Hepatocyte (in vitro differentiated cells): Measurements from ENCODE around the gene PCGF1. TPM values are rescaled to one million over a fixed set of nuclear protein-coding genes. Genes with fewer than 3 reads are reported as not detected.
A peak's percentile ranks its signal among the peaks of the same experiment; 100 is the strongest.
"Not testable (repeated sequence)": the region's sequence is repeated elsewhere in the genome, so short reads cannot be mapped to it uniquely, and the experiment has no call there.

Experiments used
- DNase-seq: peaks from one replicate; pipeline ENCODE4 v3.0.0-alpha.2; 2016; ENCODE audit warnings: low spot score
- H2AFZ ChIP-seq: fragments of 200-600 bp; sonication (generic); 2 replicates; pipeline ENCODE4 v1.6.0; 2016; ENCODE audit warnings: antibody characterized with exemption, mild to moderate bottlenecking
- H3K27ac ChIP-seq: fragments of 200-600 bp; sonication (generic); 2 replicates; pipeline ENCODE4 v1.5.1; 2016; ENCODE audit warnings: mild to moderate bottlenecking
- H3K27me3 ChIP-seq: fragments of 200-600 bp; sonication (generic); 2 replicates; pipeline ENCODE4 v1.6.1; 2016
- H3K36me3 ChIP-seq: fragments of 200-600 bp; sonication (generic); replicated peaks from 2 replicates; pipeline ENCODE4 v1.5.1; 2016; ENCODE audit warnings: low read depth; ENCODE audit not compliant: insufficient read depth
- H3K4me1 ChIP-seq: fragments of 200-600 bp; sonication (generic); 2 replicates; pipeline ENCODE4 v1.5.1; 2016; ENCODE audit warnings: mild to moderate bottlenecking, moderate library complexity; ENCODE audit not compliant: insufficient read depth
- H3K4me2 ChIP-seq: fragments of 200-600 bp; sonication (generic); 2 replicates; pipeline ENCODE4 v1.6.0; 2016
- H3K4me3 ChIP-seq: fragments of 200-600 bp; sonication (generic); 2 replicates; pipeline ENCODE4 v1.5.1; 2016; ENCODE audit warnings: mild to moderate bottlenecking
- H3K79me2 ChIP-seq: fragments of 200-600 bp; sonication (generic); 2 replicates; pipeline ENCODE4 v1.6.0; 2017; ENCODE audit warnings: mild to moderate bottlenecking
- H3K9me2 ChIP-seq: fragments of 200-600 bp; sonication (generic); replicated peaks from 2 replicates; pipeline ENCODE4 v1.6.0; 2017; ENCODE audit warnings: mild to moderate bottlenecking; ENCODE audit not compliant: insufficient read depth
- H3K9me3 ChIP-seq: fragments of 200-600 bp; sonication (generic); 2 replicates; pipeline ENCODE4 v1.5.1; 2016; ENCODE audit warnings: low read depth, mild to moderate bottlenecking
- H4K20me1 ChIP-seq: fragments of 200-600 bp; sonication (generic); 2 replicates; pipeline ENCODE4 v1.6.0; 2016; ENCODE audit warnings: mild to moderate bottlenecking; ENCODE audit not compliant: insufficient read depth, poor library complexity, severe bottlenecking
- EZH2 ChIP-seq: fragments of 200-600 bp; sonication (generic); IDR thresholded peaks from 2 replicates; pipeline ENCODE4 v1.6.1; 2016; ENCODE audit warnings: antibody characterized with exemption, mild to moderate bottlenecking, borderline replicate concordance
- EZH2phosphoT487 ChIP-seq: fragments of 200-600 bp; sonication (generic); IDR thresholded peaks from one replicate; pipeline ENCODE4 v1.6.1; 2018; ENCODE audit warnings: antibody characterized with exemption, mild to moderate bottlenecking, low read depth, moderate library complexity; ENCODE audit not compliant: unreplicated experiment, severe bottlenecking
- WGBS: methylation state at CpG from one replicate; pipeline ENCODE4 v1.1.6; 2016; ENCODE audit warnings: low lambda C conversion rate; ENCODE audit errors: missing lambda C conversion rate; 5-methylcytosine and 5-hydroxymethylcytosine counted together
- polyA plus RNA-seq: library from polyadenylated mRNA; unstranded; fragments of >200 nt; fragmentation: Nextera tagmentation; extraction: Ambion mirVana; gene quantifications from 2 replicates; pipeline ENCODE4 v1.2.1, GENCODE V29; 2016
- total RNA-seq: library from RNA; depleted of rRNA; stranded (reverse); fragments of >200 nt; gene quantifications from 2 replicates; pipeline ENCODE4 v1.2.3, GENCODE V29; 2014
- TF ChIP-seq, protein P1 (sequence below): fragments of 200-600 bp; sonication (generic); IDR thresholded peaks from 2 replicates; pipeline ENCODE4 v1.5.1; 2016; ENCODE audit warnings: antibody characterized with exemption, mild to moderate bottlenecking; ENCODE audit not compliant: poor library complexity

The PCGF1 gene
- total and polyA plus RNA-seq, 2 experiments from 2014 or later = 10.6 to 30.2 TPM

DNA sequence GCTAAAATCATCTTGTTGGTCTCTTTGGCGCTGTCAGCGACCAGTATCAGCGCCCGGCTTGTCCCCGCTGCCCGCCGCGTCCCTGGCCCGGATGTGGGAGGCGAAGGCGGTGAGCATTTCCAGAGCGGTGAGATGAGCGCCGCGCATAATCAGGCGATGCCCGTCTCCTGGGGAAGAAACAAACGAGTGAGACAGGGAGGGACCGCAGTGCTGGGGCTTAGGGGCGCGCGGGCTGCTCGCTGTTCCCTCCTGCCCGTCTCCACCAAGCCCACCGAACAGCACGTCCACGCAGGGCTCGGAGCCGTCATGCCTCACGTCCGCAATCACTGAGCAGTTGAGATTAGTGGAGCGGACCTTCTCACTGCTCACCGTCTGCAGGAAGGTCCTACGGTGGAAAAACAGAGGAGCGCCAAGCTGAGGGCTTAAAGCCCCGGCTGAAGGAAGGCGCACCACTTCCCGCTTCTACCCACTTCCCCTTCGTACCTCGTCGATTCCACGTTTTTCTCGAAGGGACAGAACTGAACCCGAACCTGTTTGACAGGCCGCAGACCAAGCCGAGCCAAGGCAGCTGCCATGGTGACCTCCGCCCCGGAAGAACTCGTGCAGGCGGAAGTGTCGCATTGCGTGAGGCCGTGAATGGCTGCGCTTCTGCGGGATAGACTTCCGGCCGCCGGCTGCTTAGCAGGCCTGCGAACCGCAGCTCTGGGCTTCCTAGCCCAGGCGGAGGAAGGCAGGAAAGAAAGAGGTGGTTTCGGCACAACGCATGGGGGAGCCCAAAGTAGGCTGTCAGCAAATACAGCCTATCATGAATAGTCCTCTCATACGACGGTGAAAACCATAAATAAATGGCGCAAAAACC is 35.2 kb downstream of the PCGF1 start, which contains the start of gene MRPL53:
Gene MRPL53 (minus strand): TSS at position 595 of the 859 bp plus-strand sequence. CDS start 20 bp downstream, at position 575.
- H3K27me3 ChIP-seq = no peaks in the 10 kb centered on the region
- peak; percentile 93 for DNase-seq
- no peaks in the 10 kb centered on the region for H3K9me2 ChIP-seq
- H3K9me3 ChIP-seq = no peaks in the 10 kb centered on the region
- H4K20me1 ChIP-seq = no peaks in the 10 kb centered on the region
- peak within 1 kb of the TSS; percentile 90 for H3K4me2 ChIP-seq
- peaks cover 17% of the 10 kb centered on the region for H3K79me2 ChIP-seq
- peak within 1 kb of the TSS; percentile 97 for H3K27ac ChIP-seq
- peak within 1 kb of the TSS; percentile 52 for H3K4me3 ChIP-seq
- peak within 1 kb of the TSS; percentile 96 for H2AFZ ChIP-seq
- under 1% methylated on average over 65 of the region's 66 CpGs for WGBS
- peaks cover 19% of the 10 kb centered on the region for H3K4me1 ChIP-seq
- no peaks in the 10 kb centered on the region for H3K36me3 ChIP-seq
- TF ChIP-seq, protein P1, sequence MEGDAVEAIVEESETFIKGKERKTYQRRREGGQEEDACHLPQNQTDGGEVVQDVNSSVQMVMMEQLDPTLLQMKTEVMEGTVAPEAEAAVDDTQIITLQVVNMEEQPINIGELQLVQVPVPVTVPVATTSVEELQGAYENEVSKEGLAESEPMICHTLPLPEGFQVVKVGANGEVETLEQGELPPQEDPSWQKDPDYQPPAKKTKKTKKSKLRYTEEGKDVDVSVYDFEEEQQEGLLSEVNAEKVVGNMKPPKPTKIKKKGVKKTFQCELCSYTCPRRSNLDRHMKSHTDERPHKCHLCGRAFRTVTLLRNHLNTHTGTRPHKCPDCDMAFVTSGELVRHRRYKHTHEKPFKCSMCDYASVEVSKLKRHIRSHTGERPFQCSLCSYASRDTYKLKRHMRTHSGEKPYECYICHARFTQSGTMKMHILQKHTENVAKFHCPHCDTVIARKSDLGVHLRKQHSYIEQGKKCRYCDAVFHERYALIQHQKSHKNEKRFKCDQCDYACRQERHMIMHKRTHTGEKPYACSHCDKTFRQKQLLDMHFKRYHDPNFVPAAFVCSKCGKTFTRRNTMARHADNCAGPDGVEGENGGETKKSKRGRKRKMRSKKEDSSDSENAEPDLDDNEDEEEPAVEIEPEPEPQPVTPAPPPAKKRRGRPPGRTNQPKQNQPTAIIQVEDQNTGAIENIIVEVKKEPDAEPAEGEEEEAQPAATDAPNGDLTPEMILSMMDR = no peak
- TF ChIP-seq EZH2phosphoT487 (no peak), EZH2 (no peak)

DNA sequence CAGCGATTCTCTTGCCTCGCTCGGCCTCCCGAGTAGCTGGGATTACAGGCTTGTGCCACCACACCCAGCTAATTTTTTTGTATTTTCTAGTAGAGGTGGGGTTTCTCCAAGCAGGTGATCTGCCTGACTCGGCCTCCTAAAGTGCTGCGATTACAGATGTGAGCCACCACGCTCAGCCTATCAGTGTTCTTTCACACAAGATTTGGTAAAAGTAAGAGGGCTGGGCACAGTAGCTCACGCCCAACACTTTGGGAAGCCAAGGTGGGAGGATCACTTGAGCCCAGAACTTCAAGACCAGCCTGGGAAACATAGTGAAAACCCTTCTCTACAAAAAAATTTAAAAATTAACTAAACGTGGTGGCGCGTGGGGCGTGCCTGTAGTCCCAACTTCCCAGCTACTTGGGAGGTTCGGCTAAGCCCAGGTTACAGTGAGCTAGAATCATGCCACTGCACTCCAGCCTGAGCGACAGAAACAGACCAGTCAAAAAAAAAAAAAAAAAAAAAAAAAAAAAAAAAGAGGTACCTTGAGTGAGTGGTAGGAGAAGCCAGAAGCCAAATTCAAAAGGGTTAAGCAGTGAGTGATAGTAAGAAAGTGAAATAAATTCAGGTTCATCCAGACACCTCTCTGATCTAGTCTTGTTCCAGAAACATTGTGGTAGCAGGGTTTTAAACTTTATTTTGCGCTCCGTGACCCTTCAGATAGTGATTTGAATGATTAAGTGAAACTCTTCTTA is 36.0 kb downstream of the PCGF1 start:
- Histone ChIP-seq H4K20me1 (no peaks in the 10 kb centered on the region), H3K27me3 (no peaks in the 10 kb centered on the region), H3K4me3 (peak overlapping the region; percentile 52), H3K36me3 (no peaks in the 10 kb centered on the region), H3K9me2 (no peaks in the 10 kb centered on the region), H3K9me3 (no peaks in the 10 kb centered on the region), H3K27ac (peak overlapping the region; percentile 97), H3K4me1 (peaks cover 19% of the 10 kb centered on the region), H3K4me2 (peak overlapping the region; percentile 90), H2AFZ (peak overlapping the region; percentile 96), H3K79me2 (peaks cover 17% of the 10 kb centered on the region)
- TF ChIP-seq, protein P1 = no peak
- no peak for TF ChIP-seq EZH2
- no peak for TF ChIP-seq EZH2phosphoT487
- no peak for DNase-seq
- 61% methylated on average over 16 of the region's 16 CpGs for WGBS

DNA sequence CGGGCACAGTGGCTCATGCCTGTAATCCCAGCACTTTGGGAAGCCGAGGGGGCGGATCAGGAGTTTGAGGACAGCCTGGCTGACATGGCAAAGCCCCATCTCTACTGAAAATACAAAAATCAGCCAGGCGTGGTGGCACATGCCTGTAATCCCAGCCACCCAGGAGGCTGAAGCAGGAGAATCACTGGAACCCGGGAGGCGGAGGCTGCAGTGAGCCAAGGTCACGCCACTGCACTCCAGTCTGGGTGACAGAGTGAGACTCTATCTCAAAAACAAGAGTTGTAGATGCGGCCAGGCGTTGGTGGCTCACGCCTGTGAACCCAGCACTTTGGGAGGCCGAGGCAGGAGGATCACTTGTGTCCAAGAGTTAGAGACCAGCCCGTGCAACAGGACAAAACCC is 36.8 kb downstream of the PCGF1 start:
- H2AFZ ChIP-seq, H4K20me1 ChIP-seq, H3K4me3 ChIP-seq, H3K9me3 ChIP-seq, H3K27me3 ChIP-seq, H3K36me3 ChIP-seq, H3K27ac ChIP-seq, H3K9me2 ChIP-seq, DNase-seq: not testable (repeated sequence)
- WGBS = 97% methylated on average over 12 of the region's 12 CpGs
- H3K4me1 ChIP-seq = peaks cover 19% of the 10 kb centered on the region
- H3K79me2 ChIP-seq = peaks cover 24% of the 10 kb centered on the region
- peak overlapping the region; percentile 90 for H3K4me2 ChIP-seq

DNA sequence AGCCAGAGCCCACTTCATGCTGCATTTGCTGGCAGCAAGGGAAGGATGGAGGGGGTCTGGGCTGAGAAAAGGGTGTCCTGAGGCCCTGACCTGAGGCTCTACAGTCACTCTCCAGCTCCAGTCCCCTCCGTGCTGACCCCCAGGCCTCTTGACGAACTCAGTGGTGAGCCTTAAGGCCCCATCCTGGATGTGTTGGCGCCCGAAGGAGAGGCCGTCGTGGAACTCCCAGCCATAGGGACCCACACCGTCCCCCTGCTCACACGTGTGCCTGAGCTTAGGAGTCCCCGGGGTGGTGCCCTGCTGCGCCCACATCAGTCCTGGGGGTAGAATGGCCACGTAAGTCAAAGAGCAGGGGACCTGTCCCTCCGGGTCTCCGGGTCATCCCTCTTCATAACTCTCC is 43.1 kb downstream of the PCGF1 start:
- TF ChIP-seq EZH2 (no peak), EZH2phosphoT487 (no peak)
- TF ChIP-seq, protein P1 = no peak
- 5% methylated on average over 13 of the region's 13 CpGs for WGBS

More for the DNA sequence above, 43.1 kb downstream of the PCGF1 start:
- Histone ChIP-seq H3K36me3 (no peaks in the 10 kb centered on the region), H3K4me2 (peak overlapping the region; percentile 96), H2AFZ (peak overlapping the region; percentile 95), H3K79me2 (peaks cover 38% of the 10 kb centered on the region), H3K9me3 (no peaks in the 10 kb centered on the region), H3K4me3 (peak overlapping the region; percentile 93), H3K4me1 (peaks cover 7% of the 10 kb centered on the region), H3K9me2 (no peaks in the 10 kb centered on the region), H3K27ac (peak overlapping the region; percentile 97), H3K27me3 (no peaks in the 10 kb centered on the region), H4K20me1 (no peaks in the 10 kb centered on the region)
- DNase-seq = no peak
